DMS114 treated with DMSO at 0.1 percent for 48 hours (cell line): ENCODE results near the gene TMEM244.
"Not testable (repeated sequence)": the region's sequence is repeated elsewhere in the genome, so short reads cannot be mapped to it uniquely, and the experiment has no call there.

Experiments
- DNase-seq: peaks from one replicate; lab custom pipeline; 2025; ENCODE audit not compliant: unreplicated experiment; lab: John Stamatoyannopoulos, UW

The TMEM244 gene

DNA sequence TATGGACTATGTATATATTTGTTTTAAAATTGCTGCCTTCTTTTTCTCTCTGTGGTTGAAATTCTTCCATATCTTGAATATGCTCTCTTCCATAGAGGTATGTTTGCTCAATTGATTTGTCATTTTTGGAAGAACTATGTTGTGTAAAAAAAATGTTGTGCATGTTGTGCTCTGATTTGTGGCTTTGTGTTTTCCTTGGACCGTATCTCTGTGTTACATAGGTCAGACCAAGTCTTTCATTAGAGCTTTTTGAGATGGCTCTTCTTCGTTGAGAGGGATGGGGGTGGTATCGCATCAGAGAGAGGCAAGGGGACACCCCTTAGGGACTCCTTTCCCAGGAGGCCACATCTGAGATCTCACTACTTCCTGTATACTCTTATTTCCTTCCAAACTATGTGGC, 43.8 kb downstream of the TMEM244 start:
- DNase-seq, result no peak

DNA sequence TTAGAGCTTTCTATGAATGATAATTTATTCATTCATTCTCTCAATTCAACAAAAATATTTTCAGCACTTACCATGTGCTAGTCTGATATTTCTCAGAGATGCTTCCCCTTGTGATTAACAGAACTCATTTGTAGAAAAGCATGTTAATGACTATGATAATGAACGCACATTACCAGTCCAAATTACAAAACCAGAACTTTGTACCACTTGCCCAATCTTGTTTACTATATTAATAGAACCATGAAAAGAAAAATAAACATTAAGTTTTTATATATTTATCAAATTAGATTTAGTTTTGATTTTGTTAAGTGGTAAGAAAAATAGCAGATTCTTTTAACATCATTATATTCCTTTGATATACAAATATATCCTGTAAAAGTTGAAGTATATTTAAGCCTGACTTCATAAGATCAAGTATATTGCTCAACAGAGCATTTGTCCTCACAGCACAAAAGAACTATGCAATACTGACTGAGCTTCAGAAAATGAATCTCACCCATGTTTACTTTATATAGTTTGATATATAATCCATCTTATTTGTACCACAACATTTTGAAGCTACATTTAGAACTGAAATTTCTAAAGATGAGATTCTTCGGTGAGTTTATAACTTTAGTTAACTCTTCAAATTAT, 48.9 kb downstream of the TMEM244 start:
- DNase-seq, result no peak

DNA sequence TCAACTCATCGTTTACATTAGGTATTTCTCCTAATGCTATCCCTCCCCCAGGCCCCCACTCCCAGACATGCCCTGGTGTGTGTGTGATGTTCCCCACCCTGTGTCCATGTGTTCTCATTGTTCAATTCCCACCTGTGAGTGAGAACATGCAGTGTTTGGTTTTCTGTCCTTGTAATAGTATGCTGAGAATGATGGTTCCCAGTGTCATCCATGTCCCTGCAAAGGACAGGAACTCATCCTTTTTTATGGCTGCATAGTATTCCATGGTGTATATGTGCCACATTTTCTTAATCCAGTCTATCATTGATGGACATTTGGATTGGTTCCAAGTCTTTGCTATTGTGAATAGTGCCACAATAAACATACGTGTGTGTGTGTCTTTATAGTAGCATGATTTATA, 54.0 kb downstream of the TMEM244 start:
- DNase-seq, result not testable (repeated sequence)

DNA sequence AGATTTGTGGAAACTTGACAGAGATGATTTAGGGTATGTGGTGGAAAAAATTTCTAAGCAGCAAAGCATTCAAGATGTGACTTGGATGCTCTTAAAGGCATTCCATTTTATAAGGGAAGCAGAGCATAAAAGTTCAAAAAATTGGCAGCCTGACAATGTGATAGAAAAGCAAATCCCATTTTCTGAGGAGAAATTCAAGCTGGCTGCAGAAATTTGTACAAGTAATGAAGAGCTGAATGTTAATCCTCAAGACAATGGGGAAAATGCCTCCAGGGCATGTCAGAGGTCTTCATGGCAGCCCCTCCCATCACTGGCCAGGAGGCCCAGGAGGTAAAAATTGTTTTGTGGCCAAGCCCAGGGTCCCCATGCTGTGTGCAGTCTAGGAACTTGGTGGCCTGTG, 58.2 kb downstream of the TMEM244 start:
- DNase-seq, result not testable (repeated sequence)

DNA sequence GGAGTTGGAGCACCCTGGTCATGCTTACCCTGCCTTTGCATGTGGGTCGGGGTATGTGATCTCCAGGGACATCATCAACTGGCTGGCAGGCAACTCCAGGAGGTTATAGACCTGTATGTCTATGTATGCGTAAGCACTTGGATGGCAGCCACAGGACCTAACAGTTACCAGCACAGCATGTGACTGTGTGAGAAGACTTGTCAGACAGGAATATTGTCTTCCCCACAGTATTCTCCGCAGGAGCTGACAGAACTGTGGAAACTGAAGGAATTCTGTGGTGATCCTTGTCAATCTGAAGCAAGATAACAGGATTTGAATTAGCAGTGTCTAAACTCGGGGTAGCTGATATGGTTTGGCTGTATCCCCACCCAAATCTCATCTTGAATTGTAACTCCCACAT, 59.2 kb downstream of the TMEM244 start:
- no peak for DNase-seq

DNA sequence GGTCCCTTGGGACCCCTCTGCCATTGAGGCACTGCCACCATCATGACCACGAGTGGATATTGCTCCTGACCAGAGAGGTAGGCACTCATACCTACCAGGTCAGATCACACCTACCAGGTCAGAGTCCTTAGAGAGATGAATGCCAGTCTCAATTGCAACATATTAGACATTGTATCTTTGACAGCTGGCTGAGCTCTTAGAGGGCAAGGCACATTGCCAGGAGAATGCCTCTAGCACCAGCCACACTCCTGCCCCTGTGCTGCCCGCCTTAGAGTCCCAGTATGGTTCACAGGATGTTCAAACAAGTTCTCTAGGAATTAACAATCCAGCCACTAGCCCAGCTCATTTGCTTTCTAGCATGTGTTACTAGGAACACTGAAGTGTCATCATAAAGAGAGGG, 65.9 kb downstream of the TMEM244 start:
- no peak for DNase-seq

DNA sequence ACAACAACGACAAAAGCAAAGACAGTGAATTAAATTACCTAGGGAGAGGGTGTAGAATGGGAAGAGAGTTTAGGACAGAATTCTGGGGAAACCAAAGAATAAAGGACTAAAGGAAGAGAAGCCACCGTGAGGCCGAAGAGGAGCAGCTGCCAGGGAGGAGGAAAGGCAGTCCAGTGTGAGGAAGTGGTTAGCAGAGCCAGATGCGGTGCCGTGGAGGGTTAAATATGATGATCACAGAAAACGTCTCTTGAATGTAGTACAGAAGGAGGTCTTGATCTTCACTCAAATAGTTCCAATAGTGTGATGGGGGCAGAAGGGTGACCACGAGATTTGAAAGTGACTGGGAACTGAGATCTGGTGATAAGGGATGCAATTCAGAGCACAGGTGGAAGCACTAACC, 67.7 kb downstream of the TMEM244 start:
- DNase-seq, result no peak

DNA sequence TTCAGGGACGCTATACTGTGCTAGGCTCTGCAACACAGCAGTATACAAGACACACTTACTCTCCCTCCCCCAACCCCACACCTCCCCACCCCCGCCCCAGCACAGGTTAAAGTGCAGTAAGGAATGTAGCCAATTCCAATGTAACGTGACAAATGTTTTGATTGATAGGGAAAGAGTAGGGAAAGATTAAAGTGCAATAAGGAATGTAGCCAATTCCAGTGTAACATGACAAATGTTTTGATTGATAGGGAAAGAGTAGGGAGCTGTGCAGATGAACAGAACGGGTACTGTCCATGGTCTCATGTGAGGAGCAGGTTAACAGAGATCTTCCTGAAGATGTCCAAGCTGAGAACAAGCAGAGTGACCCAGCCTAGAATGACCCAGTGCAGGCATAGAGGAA, 69.1 kb downstream of the TMEM244 start:
- no peak for DNase-seq

DNA sequence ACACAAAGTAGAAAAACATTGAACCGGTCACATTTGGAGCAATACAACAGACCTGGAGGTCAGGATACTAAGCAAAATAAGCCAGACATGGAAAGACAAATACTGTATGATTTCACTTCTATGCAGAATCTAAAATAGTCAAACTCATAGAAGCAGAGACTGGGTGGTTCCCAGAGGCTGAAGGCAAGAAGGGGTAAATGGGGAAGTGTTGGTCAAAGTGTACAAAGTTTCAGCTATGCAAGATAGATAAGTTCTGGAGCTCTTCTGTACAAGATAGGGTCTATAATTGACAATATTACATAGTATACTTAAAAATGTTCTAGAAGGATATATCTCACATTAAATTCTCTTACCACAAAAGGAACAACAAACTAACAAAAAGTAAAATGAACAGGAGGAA, 70.3 kb downstream of the TMEM244 start:
- DNase-seq, result no peak

DNA sequence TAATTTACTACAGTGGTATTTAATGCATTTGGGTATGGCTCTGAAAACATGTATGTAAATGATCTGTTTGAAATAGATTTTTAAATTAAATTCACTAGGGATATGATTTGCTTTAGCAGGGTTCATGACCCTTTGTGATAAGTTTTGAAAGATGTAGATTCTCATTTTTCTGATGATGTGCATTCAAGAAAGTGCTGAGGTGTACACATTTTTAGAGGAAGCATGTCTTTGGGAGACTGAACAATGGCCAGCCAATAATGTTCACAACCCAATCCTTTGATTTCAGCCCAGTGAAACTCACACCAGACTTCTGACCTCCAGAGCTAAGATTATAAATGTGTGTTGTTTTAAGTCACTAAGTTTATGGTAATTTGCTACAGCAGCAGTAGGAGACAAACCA, 71.1 kb downstream of the TMEM244 start:
- no peak for DNase-seq

DNA sequence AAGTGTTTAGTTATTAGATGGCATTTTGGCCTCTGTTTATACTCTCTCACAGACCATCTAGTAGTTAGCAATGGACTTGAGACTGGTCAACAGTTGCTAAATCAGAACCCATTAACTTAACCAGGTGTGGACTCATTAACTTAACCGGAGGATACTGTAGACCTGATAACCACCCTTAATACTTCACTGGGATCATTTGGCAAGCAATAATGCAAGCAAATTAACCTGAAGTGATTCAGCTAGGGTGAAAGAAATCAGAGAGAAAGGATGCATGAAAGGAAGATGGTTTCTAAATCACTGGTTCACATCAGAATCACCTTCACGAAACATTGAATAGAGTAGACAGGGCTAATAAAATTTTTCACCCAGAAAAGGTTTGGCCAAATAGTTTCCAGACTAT, 73.3 kb downstream of the TMEM244 start:
- no peak for DNase-seq

DNA sequence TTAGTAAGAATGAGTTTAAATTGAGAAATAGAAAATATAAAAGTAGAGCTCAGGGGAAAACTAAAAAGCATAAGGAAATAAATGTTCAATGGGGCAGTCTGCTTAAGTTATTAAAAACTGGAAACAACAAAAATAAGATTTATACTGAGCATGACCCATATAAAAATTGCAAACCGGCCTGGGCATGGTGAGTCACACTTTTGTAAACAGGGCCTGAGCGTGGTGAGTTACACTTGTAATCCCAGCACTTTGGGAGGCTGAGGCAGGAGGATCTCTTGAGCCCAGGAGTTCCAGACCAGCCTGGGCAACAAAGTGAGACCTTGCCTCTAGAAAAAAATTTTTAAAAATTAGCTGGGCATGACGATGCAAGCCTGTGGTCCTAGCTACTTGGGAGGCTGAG, 74.6 kb downstream of the TMEM244 start:
- no peak for DNase-seq

DNA sequence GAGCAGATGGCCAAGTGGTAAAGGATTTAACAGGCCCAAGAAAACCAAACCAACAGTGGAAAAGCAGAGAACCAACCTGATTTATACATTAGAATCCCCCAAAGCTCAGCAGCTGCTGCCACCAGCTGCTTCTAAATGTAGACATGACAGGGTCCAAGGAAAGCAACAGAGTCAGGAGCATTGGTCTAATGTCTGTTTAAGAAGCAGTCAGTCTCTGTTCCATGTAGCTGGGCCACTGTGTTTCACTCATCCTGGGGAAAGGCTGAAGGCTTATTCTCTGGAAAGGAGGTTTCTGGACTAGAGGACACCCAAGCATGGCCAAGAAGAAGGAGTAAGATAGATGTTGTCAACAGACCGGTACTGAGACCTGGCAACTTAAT, 75.4 kb downstream of the TMEM244 start:
- no peak for DNase-seq

DNA sequence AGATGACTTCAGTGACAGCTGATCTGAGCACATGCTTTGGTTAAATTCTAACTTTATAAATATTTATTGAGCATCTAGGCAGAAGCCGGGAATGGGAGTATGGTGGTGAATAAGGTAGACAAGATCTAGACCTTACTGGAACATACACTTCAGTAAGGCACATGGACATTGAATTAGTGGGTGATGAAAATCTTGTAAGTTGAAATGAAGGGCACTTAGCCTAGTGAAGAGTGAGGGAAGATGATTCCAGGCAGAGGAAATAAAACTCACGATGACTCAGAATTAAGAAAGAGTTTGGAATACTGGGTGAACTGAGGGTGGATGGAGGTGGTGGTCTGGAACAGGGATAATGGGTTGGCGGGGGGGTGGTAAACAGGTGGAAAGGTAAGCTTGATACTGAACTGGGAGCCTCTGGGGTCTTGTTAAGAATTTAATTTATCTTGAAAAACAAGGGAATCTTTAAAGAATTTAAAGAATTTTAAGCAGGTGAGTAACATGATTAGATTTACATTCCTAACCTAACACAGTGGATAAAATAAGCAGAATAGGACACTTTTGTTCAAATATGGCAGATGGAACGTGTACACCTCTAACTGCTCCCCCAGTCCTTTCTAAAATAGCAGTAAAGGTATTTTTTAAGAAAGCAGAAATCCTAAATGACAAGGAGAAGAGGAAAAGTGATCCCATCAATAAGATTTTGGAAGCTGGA, 75.9 kb downstream of the TMEM244 start:
- no peak for DNase-seq
